H1 (cell line): Measurements from ENCODE around the gene WNK4. TPM values are rescaled to one million over a fixed set of nuclear protein-coding genes. Genes with fewer than 3 reads are reported as not detected.

Experiments
- ATF2 ChIP-seq: IDR thresholded peaks from 2 replicates; pipeline ENCODE4 v1.6.1; 2012; ENCODE audit warnings: low read length, inconsistent platforms
- CBX5 ChIP-seq: fragments of 300-800, 300-1000 bp; sonication (generic); IDR thresholded peaks from 2 replicates; pipeline ENCODE4 v1.7.1; 2016; ENCODE audit warnings: antibody characterized with exemption, low read length, low read depth
- CHD2 ChIP-seq: IDR thresholded peaks from 2 replicates; pipeline ENCODE4 v1.6.1; 2012; ENCODE audit warnings: low read length, improper control_type of control experiment
- EP300 ChIP-seq, 2 experiments: IDR thresholded peaks; 1 replicate in 1 of 2; 2 replicates in 1 of 2; pipeline ENCODE4 v1.6.1; 2011 to 2012; ENCODE audit warnings: low read depth in 2 of 2, low read length in 2 of 2, mild to moderate bottlenecking in 2 of 2, borderline replicate concordance in 1 of 2, inconsistent platforms in 1 of 2, moderate library complexity in 1 of 2
- HDAC6 ChIP-seq: IDR thresholded peaks from one replicate; pipeline ENCODE4 v1.7.1; 2012; ENCODE audit warnings: low read depth, mild to moderate bottlenecking, inconsistent platforms, low read length, moderate library complexity
- KDM4A ChIP-seq: IDR thresholded peaks from one replicate; pipeline ENCODE4 v1.7.1; 2012; ENCODE audit warnings: low read depth, mild to moderate bottlenecking, moderate library complexity, low read length, inconsistent platforms; ENCODE audit not compliant: severe bottlenecking
- KDM5A ChIP-seq: fragments of 200-600 bp; IDR thresholded peaks from 2 replicates; pipeline ENCODE4 v1.7.1; 2012; ENCODE audit warnings: mild to moderate bottlenecking, low read length, inconsistent platforms, mixed read lengths
- RAD21 ChIP-seq, 2 experiments: IDR thresholded peaks in 1 of 2; conservative IDR thresholded peaks in 1 of 2; 2 replicates each; pipeline ENCODE4 v1.6.1; 2011; ENCODE audit warnings: low read depth in 2 of 2, low read length in 2 of 2, improper control_type of control experiment in 1 of 2, inconsistent platforms in 1 of 2, mild to moderate bottlenecking in 1 of 2, moderate library complexity in 1 of 2
- RXRA ChIP-seq: IDR thresholded peaks from 2 replicates; pipeline ENCODE4 v1.6.1; 2011; ENCODE audit warnings: low read depth, mild to moderate bottlenecking, low read length, moderate library complexity; ENCODE audit not compliant: insufficient read depth
- SAP30 ChIP-seq: fragments of 300-600 bp; sonication (generic); IDR thresholded peaks from 2 replicates; pipeline ENCODE4 v1.7.1; 2012; ENCODE audit warnings: low read length, moderate library complexity, mild to moderate bottlenecking, inconsistent platforms; ENCODE audit not compliant: insufficient read depth, insufficient replicate concordance
- SUZ12 ChIP-seq: fragments of 200-600 bp; sonication (generic); IDR thresholded peaks from 2 replicates; pipeline ENCODE4 v1.6.1; 2012; ENCODE audit warnings: mild to moderate bottlenecking, inconsistent platforms, low read length, moderate library complexity, mixed read lengths
- polyA plus RNA-seq, 7 experiments: library from polyadenylated mRNA; depleted of rRNA in 3 of 7; stranded (reverse) in 5 of 7; unstranded in 2 of 7; fragments of >200 nt in 5 of 7; fragments of 200-250 nt in 2 of 7; gene quantifications; 1 replicate in 5 of 7; 2 replicates in 1 of 7; 4 replicates in 1 of 7; pipeline versions ENCODE4 v1.2.1 to v1.2.3, GENCODE V29; 2011 to 2013; ENCODE audit warnings: missing spikeins in 2 of 7, mixed read lengths in 2 of 7
- total RNA-seq: library from RNA; stranded (reverse); fragmentation: NEBNext Ultra II Directional; extraction: Animal tissue kit (Norgen Biotek cat#: 25700); gene quantifications from 2 replicates; pipeline ENCODE4 v1.2.1, GENCODE V29; 2021

WNK4 gene
- total and polyA plus RNA-seq, 2 of the 8 experiments (the other 6 are each of a cell fraction or from before 2014, with no cell fraction given), result 0.21 to 1.7 TPM

GRCh38 chr17:42748908-42749798 is 31.3 kb upstream of the WNK4 start (continued):
- TF ChIP-seq EP300 (IDR thresholded peaks at IDR 0.05; ENCODE audit: borderline replicate concordance in 1 of 2, low read depth in 2 of 2, low read length in 2 of 2) (no peak), RXRA (no peak), HDAC6 (no peak), SUZ12 (no peak), KDM4A (no peak), CHD2 (no peak), SAP30 (no peak), CBX5 (no peak), RAD21 (IDR thresholded peaks at IDR 0.05 in 1 of 2, conservative IDR thresholded peaks at IDR 0.05 in 1 of 2; ENCODE audit: low read depth in 2 of 2, low read length in 2 of 2) (no peak), ATF2 (no peak), KDM5A (no peak)
